WTC11 (cell line): ENCODE results near the gene HYAL2. TPM values are rescaled to one million over a fixed set of nuclear protein-coding genes. Genes with fewer than 3 reads are reported as not detected.

Source experiments
- ATAC-seq: fragments of 200-7000 bp; cut with Tn5 transposase; 2 replicates; pipeline ENCODE4 v1.10.0; 2021; ENCODE audit warnings: mild to moderate bottlenecking, moderate library complexity
- CTCF ChIA-PET: fragments of 300-600 bp; sonication (Branson Sonifier 250); formaldehyde crosslinking; loops from one replicate; lab custom pipeline; 2021; ENCODE audit warnings: antibody characterized with exemption; lab: Charles Lee
- POLR2A ChIA-PET: fragments of 350-600 bp; sonication (Branson Sonifier 250); formaldehyde crosslinking; loops from one replicate; lab custom pipeline; 2021; ENCODE audit warnings: antibody characterized with exemption; lab: Charles Lee
- DNase-seq: peaks from one replicate; pipeline ENCODE4 v3.0.0; 2021; ENCODE audit warnings: low spot score
- H3K27ac Mint-ChIP-seq: 2 replicates; pipeline ENCODE4 v1.8.0; 2021; ENCODE audit warnings: mixed read lengths
- H3K27me3 Mint-ChIP-seq: 2 replicates; pipeline ENCODE4 v1.8.0; 2021; ENCODE audit warnings: low read depth, mild to moderate bottlenecking, moderate library complexity, mixed read lengths
- H3K36me3 Mint-ChIP-seq: 2 replicates; pipeline ENCODE4 v1.8.0; 2021; ENCODE audit warnings: mixed read lengths
- H3K4me1 Mint-ChIP-seq: 2 replicates; pipeline ENCODE4 v1.8.0; 2022; ENCODE audit warnings: mixed read lengths
- H3K4me3 Mint-ChIP-seq: 2 replicates; pipeline ENCODE4 v1.8.0; 2021; ENCODE audit warnings: mild to moderate bottlenecking, moderate library complexity, mixed read lengths
- H3K9me3 Mint-ChIP-seq: 2 replicates; pipeline ENCODE4 v1.8.0; 2021; ENCODE audit warnings: mixed read lengths
- ARID4B ChIP-seq: sonication (generic); formaldehyde crosslinking; IDR thresholded peaks from 2 replicates; pipeline ENCODE4 v1.8.0; 2023; ENCODE audit warnings: missing genetic modification reagents, mild to moderate bottlenecking, borderline replicate concordance
- CDX4 ChIP-seq: fragments of 250-450 bp; sonication (Bioruptor Pico); IDR thresholded peaks from 2 replicates; pipeline ENCODE4 v1.9.0; 2021; ENCODE audit warnings: moderate library complexity, mild to moderate bottlenecking, inconsistent platforms, borderline replicate concordance
- FOXK1 ChIP-seq: sonication (generic); formaldehyde crosslinking; IDR thresholded peaks from 2 replicates; pipeline ENCODE4 v1.8.0; 2022; ENCODE audit warnings: mild to moderate bottlenecking, moderate library complexity, missing genetic modification reagents
- GABPB1 ChIP-seq: sonication (generic); formaldehyde crosslinking; IDR thresholded peaks from 2 replicates; pipeline ENCODE4 v1.8.1; 2023; ENCODE audit warnings: mild to moderate bottlenecking, missing genetic modification reagents
- HMGXB4 ChIP-seq: sonication (generic); formaldehyde crosslinking; IDR thresholded peaks from 2 replicates; pipeline ENCODE4 v1.8.1; 2023; ENCODE audit warnings: mild to moderate bottlenecking, moderate library complexity, missing genetic modification reagents
- IRF2 ChIP-seq: sonication (generic); formaldehyde crosslinking; IDR thresholded peaks from 2 replicates; pipeline ENCODE4 v1.8.0; 2022; ENCODE audit warnings: low read depth, missing genetic modification reagents, borderline replicate concordance
- MXD4 ChIP-seq: fragments of 250-450 bp; sonication (Bioruptor Pico); IDR thresholded peaks from 2 replicates; pipeline ENCODE4 v1.8.0; 2021; ENCODE audit warnings: mild to moderate bottlenecking, moderate library complexity, borderline replicate concordance
- NFE2L1 ChIP-seq: sonication (generic); formaldehyde crosslinking; IDR thresholded peaks from 2 replicates; pipeline ENCODE4 v1.8.1; 2023; ENCODE audit warnings: missing genetic modification reagents
- NFYB ChIP-seq: sonication (generic); formaldehyde crosslinking; conservative IDR thresholded peaks from 2 replicates; pipeline ENCODE4 v1.8.0; 2022; ENCODE audit warnings: low read depth, missing genetic modification reagents
- OVOL2 ChIP-seq: fragments of 250-450 bp; sonication (Bioruptor Pico); IDR thresholded peaks from 2 replicates; pipeline ENCODE4 v1.9.0; 2021; ENCODE audit warnings: mild to moderate bottlenecking, borderline replicate concordance
- PRDM15 ChIP-seq: sonication (generic); formaldehyde crosslinking; IDR thresholded peaks from 2 replicates; pipeline ENCODE4 v1.8.0; 2022; ENCODE audit warnings: missing genetic modification reagents
- SP1 ChIP-seq: sonication (generic); formaldehyde crosslinking; conservative IDR thresholded peaks from 2 replicates; pipeline ENCODE4 v1.8.1; 2022; ENCODE audit warnings: missing genetic modification reagents
- TEAD4 ChIP-seq: sonication (generic); formaldehyde crosslinking; IDR thresholded peaks from 2 replicates; pipeline ENCODE4 v1.8.0; 2022; ENCODE audit warnings: mild to moderate bottlenecking, missing genetic modification reagents
- ZBTB21 ChIP-seq: sonication (generic); formaldehyde crosslinking; IDR thresholded peaks from 2 replicates; pipeline ENCODE4 v1.8.1; 2023; ENCODE audit warnings: mild to moderate bottlenecking, missing genetic modification reagents, borderline replicate concordance
- ZMAT4 ChIP-seq: fragments of 250-450 bp; sonication (Bioruptor Pico); IDR thresholded peaks from 2 replicates; pipeline ENCODE4 v1.9.0; 2021; ENCODE audit warnings: mild to moderate bottlenecking
- ZNF281 ChIP-seq: sonication (generic); formaldehyde crosslinking; IDR thresholded peaks from 2 replicates; pipeline ENCODE4 v1.8.0; 2023; ENCODE audit warnings: mild to moderate bottlenecking, missing genetic modification reagents
- ZNF532 ChIP-seq: fragments of 250-450 bp; sonication (Bioruptor Pico); IDR thresholded peaks from 2 replicates; pipeline ENCODE4 v1.9.0; 2021; ENCODE audit warnings: mild to moderate bottlenecking, borderline replicate concordance
- total RNA-seq: library from RNA; stranded (reverse); gene quantifications from 3 replicates; pipeline ENCODE4 v1.2.3, GENCODE V29; 2021

The HYAL2 gene
- total RNA-seq, 1 experiment from 2014 or later: 58.0 TPM

- peaks cover under 1% of the 10 kb centered on the region for H3K36me3 Mint-ChIP-seq
- ChIA-PET POLR2A (interaction anchor here (0.6 to 2.4 kb wide), 16 partner anchors 8 to 274 kb away, joined by 3 to 21 read pairs (median 3); partner anchors contain the start of genes CISH, CYB561D2, HEMK1 and HYAL2), CTCF (interaction anchor here (0.6 to 2.7 kb wide), 34 partner anchors 9 to 279 kb away, joined by 3 to 71 read pairs (median 6); partner anchors contain the start of genes C3orf18, CISH, CYB561D2 and GNAI2)
- H3K27ac Mint-ChIP-seq: peak overlapping the region; percentile 98
- peak; percentile 99 for DNase-seq
- H3K4me3 Mint-ChIP-seq: peak overlapping the region; percentile 95
- H3K9me3 Mint-ChIP-seq: no peaks in the 10 kb centered on the region
- peak; percentile 91 for ATAC-seq
- H3K27me3 Mint-ChIP-seq: peaks cover 43% of the 10 kb centered on the region
- peaks cover 33% of the 10 kb centered on the region for H3K4me1 Mint-ChIP-seq
- TF ChIP-seq PRDM15 (CRISPR knock-in tag) (0 out of 2 replicates have a peak, but pooled peaks have one; percentile 4), IRF2 (CRISPR knock-in tag) (no peak), ARID4B (CRISPR knock-in tag) (peak; percentile 92; the same call in 1 of the 2 replicates), NFYB (CRISPR knock-in tag) (peak; percentile 39), CDX4 (CRISPR knock-in tag) (no peak), ZNF532 (CRISPR knock-in tag) (no peak), TEAD4 (CRISPR knock-in tag) (no peak), NFE2L1 (CRISPR knock-in tag) (no peak; the same call in none of the 2 replicates), FOXK1 (no peak), ZNF281 (CRISPR knock-in tag) (peak; percentile 56; the same call in 1 of the 2 replicates), ZMAT4 (CRISPR knock-in tag) (no peak), GABPB1 (CRISPR knock-in tag) (peak; percentile 50; the same call in 1 of the 2 replicates), HMGXB4 (CRISPR knock-in tag) (peak; percentile 42; the same call in 1 of the 2 replicates), OVOL2 (CRISPR knock-in tag) (no peak), ZBTB21 (peak; percentile 81; the same call in 1 of the 2 replicates), MXD4 (CRISPR knock-in tag) (no peak), SP1 (CRISPR knock-in tag) (peak; percentile 79; the same call in 1 of the 2 replicates)
Observed at GRCh38 chr3:50337175-50337861, 14.8 kb upstream of the HYAL2 start.
